ENCODE measurements around the gene FXYD7. TPM values are rescaled to one million over a fixed set of nuclear protein-coding genes. Genes with fewer than 3 reads are reported as not detected.

FXYD7 gene
- total RNA-seq, 1 experiment from 2014 or later, result not detected

DNA sequence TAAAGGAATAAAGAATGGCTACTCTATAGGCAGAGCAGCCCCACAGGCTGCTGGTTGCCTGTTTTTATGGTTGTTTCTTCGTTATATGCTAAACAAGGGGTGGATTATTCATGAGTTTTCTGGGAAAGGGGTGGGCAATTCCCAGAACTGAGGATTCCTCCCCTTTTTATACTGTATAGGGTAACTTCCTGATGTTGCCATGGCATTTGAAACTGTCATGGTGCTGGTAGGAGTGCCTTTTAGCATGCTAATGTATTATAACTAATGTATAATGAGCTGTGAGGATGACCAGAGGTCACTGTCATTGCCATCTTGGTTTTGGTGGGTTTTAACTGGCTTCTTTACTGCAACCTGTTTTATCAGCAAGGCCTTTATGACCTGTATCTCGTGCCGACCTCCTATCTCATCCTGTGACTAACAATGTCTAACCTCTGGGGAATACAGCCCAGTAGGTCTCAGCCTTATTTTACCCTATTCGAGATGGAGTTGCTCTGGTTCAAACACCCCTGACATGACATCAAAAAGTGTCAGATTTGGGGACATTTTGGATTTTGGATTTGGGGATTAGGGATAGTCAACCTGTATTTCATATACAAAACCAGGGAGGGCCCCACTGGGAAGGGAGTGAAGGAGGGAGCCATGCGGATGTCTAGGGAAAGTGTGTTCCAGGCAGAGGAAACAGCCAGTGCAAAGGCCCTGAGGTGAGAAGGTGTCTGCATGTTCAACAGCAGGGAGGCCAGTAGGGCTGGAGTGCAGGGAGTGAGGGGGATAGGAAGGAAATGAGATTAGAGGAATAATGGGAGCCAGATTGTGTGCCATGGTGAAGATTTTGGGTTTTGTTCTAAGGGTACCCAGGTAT lies 22.4 kb downstream of the FXYD7 start:
- no peak overlapping the region for H3K9ac ChIP-seq (ENCODE audit: low read length)
- no peaks in the 10 kb centered on the region for H3K9me2 ChIP-seq (replicated peaks; ENCODE audit: low read length)
- peaks cover 5% of the 10 kb centered on the region; the same call in 1 of the 2 replicates for H3K9me3 ChIP-seq (ENCODE audit: low read length)
- ChIA-PET POLR2A (ENCODE audit: unreplicated experiment) (no interaction called here), CTCF (no interaction called here)
- BruUV-seq (replicated peaks), result no TSS peak
- TF ChIP-seq EZH2phosphoT487 (IDR thresholded peaks at IDR 0.05; ENCODE audit: borderline replicate concordance, low read length), result no peak
- no peak for TF ChIP-seq EZH2 (IDR thresholded peaks at IDR 0.05; ENCODE audit: low read length, unreplicated experiment)
- TF ChIP-seq, protein P1, sequence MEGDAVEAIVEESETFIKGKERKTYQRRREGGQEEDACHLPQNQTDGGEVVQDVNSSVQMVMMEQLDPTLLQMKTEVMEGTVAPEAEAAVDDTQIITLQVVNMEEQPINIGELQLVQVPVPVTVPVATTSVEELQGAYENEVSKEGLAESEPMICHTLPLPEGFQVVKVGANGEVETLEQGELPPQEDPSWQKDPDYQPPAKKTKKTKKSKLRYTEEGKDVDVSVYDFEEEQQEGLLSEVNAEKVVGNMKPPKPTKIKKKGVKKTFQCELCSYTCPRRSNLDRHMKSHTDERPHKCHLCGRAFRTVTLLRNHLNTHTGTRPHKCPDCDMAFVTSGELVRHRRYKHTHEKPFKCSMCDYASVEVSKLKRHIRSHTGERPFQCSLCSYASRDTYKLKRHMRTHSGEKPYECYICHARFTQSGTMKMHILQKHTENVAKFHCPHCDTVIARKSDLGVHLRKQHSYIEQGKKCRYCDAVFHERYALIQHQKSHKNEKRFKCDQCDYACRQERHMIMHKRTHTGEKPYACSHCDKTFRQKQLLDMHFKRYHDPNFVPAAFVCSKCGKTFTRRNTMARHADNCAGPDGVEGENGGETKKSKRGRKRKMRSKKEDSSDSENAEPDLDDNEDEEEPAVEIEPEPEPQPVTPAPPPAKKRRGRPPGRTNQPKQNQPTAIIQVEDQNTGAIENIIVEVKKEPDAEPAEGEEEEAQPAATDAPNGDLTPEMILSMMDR (conservative IDR thresholded peaks at IDR 0.05; ENCODE audit: low read depth, low read length), result no peak
- H4K20me1 ChIP-seq (ENCODE audit: low read length), result no peaks in the 10 kb centered on the region
- peaks cover 66% of the 10 kb centered on the region for H3K36me3 ChIP-seq (ENCODE audit: low read depth, low read length)
- H3K27me3 ChIP-seq (ENCODE audit: low read length), result no peaks in the 10 kb centered on the region
- H3K27ac ChIP-seq (ENCODE audit: low read length), result no peak overlapping the region
- no peak for DNase-seq
- H2AFZ ChIP-seq (ENCODE audit: low read length), result no peak overlapping the region
- ATAC-seq, result no peak
- H3K4me1 ChIP-seq (ENCODE audit: insufficient read depth, low read length), result peaks cover 26% of the 10 kb centered on the region
- no peak overlapping the region for H3K4me2 ChIP-seq (ENCODE audit: low read length)
- intact Hi-C loops (cut with micrococcal nuclease), result no loop called here
- H3K4me3 ChIP-seq (ENCODE audit: low read length), result no peak overlapping the region
- H3K79me2 ChIP-seq (ENCODE audit: low read length), result no peaks in the 10 kb centered on the region
- H3F3A ChIP-seq (ENCODE audit: low read length, unreplicated experiment), result no peaks in the 10 kb centered on the region

GRCh38 chr19:35166100-35167063 lies 23.3 kb downstream of the FXYD7 start:
- no peak for DNase-seq
- TF ChIP-seq, protein P1 (conservative IDR thresholded peaks at IDR 0.05; ENCODE audit: low read depth, low read length), result no peak
- TF ChIP-seq EZH2 (IDR thresholded peaks at IDR 0.05; ENCODE audit: low read length, unreplicated experiment), result no peak
- no peak for TF ChIP-seq EZH2phosphoT487 (IDR thresholded peaks at IDR 0.05; ENCODE audit: borderline replicate concordance, low read length)
- Histone ChIP-seq H2AFZ (ENCODE audit: low read length) (no peak overlapping the region), H3K4me2 (ENCODE audit: low read length) (no peak overlapping the region), H4K20me1 (ENCODE audit: low read length) (no peaks in the 10 kb centered on the region), H3K27ac (ENCODE audit: low read length) (no peak overlapping the region), H3K4me3 (ENCODE audit: low read length) (no peak overlapping the region; the same call in 1 of the 2 replicates), H3K79me2 (ENCODE audit: low read length) (no peaks in the 10 kb centered on the region), H3F3A (ENCODE audit: low read length, unreplicated experiment) (no peaks in the 10 kb centered on the region), H3K9ac (ENCODE audit: low read length) (no peak overlapping the region), H3K36me3 (ENCODE audit: low read depth, low read length) (peaks cover 60% of the 10 kb centered on the region), H3K9me2 (replicated peaks; ENCODE audit: low read length) (no peaks in the 10 kb centered on the region), H3K9me3 (ENCODE audit: low read length) (peaks cover 5% of the 10 kb centered on the region; the same call in 1 of the 2 replicates), H3K27me3 (ENCODE audit: low read length) (no peaks in the 10 kb centered on the region), H3K4me1 (ENCODE audit: insufficient read depth, low read length) (peaks cover 26% of the 10 kb centered on the region)
- intact Hi-C loops (cut with micrococcal nuclease), result no loop called here
- no peak for ATAC-seq
- POLR2A ChIA-PET (ENCODE audit: unreplicated experiment), result no interaction called here
- BruUV-seq (replicated peaks), result no TSS peak
- CTCF ChIA-PET, result no interaction called here
